Mucosa of descending colon (tissue), 3 donors: Measurements from ENCODE around the gene GRM7. TPM values are rescaled to one million over a fixed set of nuclear protein-coding genes. Genes with fewer than 3 reads are reported as not detected.

ENCODE experiments used
- ATAC-seq: fragments of 200-7000 bp; cut with Tn5 transposase; one replicate; pipeline ENCODE4 v1.9.1; 2020; ENCODE audit warnings: mild to moderate bottlenecking, moderate library complexity
- DNase-seq, 3 donors: peaks; one replicate each; pipeline ENCODE4 v3.0.0-alpha.2; 2020
- H3K36me3 ChIP-seq: fragments of 200-600 bp; one replicate; pipeline ENCODE4 v1.8.0; 2021; ENCODE audit warnings: low read depth, mild to moderate bottlenecking
- H3K4me1 ChIP-seq: fragments of 200-600 bp; one replicate; pipeline ENCODE4 v1.8.0; 2021; ENCODE audit warnings: low read depth, mild to moderate bottlenecking
- H3K4me3 ChIP-seq: fragments of 200-600 bp; one replicate; pipeline ENCODE4 v1.8.0; 2021; ENCODE audit warnings: mild to moderate bottlenecking
- H3K9me3 ChIP-seq: fragments of 200-600 bp; one replicate; pipeline ENCODE4 v1.8.0; 2021; ENCODE audit warnings: mild to moderate bottlenecking
- CTCF ChIP-seq: fragments of 200-600 bp; IDR thresholded peaks from one replicate; pipeline ENCODE4 v1.8.0; 2022; ENCODE audit warnings: antibody characterized with exemption, mild to moderate bottlenecking
- intact Hi-C, 2 donors: fragments of 100-400 bp; cut with DNase I in 1 of 2; cut with micrococcal nuclease in 1 of 2; formaldehyde crosslinking; loops; one replicate each; pipeline versions ENCODE4 v1.11.0 to v1.11.1; 2022; cut with DNase I, micrococcal nuclease
- total RNA-seq, 3 donors: library from RNA; stranded (reverse); fragmentation: NEBNext Ultra II Directional in 2 of 3; extraction: Animal tissue kit (Norgen Biotek cat#: 25700) in 2 of 3; gene quantifications; one replicate each; pipeline versions ENCODE4 v1.2.1 to v1.2.4, GENCODE V29; 2021 to 2023
- donor health status: DM: no; HTN: no; CAD: no; lungs with moderate emphysema.
- donor health status: DM: no; HTN: no; CAD: no.
- donor health status: DM: no; HTN: yes; CAD: no.

The GRM7 gene
- total RNA-seq, 3 donors from 2014 or later, result 0.09 to 0.39 (median 0.14) TPM

GRCh38 chr3:7615043-7615442 is 754.1 kb downstream of the GRM7 start:
- Histone ChIP-seq H3K9me3 (no peaks in the 10 kb centered on the region), H3K4me1 (no peaks in the 10 kb centered on the region), H3K36me3 (no peaks in the 10 kb centered on the region), H3K4me3 (no peak overlapping the region)
- no peak for DNase-seq
- no peak for ATAC-seq
- no peak for TF ChIP-seq CTCF
- intact Hi-C loops, result no loop called here

GRCh38 chr3:7618606-7619005 is 757.7 kb downstream of the GRM7 start:
- intact Hi-C loops, result no loop called here
- Histone ChIP-seq H3K36me3 (no peaks in the 10 kb centered on the region), H3K9me3 (no peaks in the 10 kb centered on the region), H3K4me1 (no peaks in the 10 kb centered on the region), H3K4me3 (no peak overlapping the region)
- DNase-seq (no peak), ATAC-seq (no peak)
- TF ChIP-seq CTCF, result no peak

- no peaks in the 10 kb centered on the region for H3K36me3 ChIP-seq
- ATAC-seq (no peak), DNase-seq (no peak)
- TF ChIP-seq CTCF, result no peak
- H3K4me1 ChIP-seq, result no peaks in the 10 kb centered on the region
- intact Hi-C loops, result no loop called here
- no peak overlapping the region for H3K4me3 ChIP-seq
- no peaks in the 10 kb centered on the region for H3K9me3 ChIP-seq
These were observed 759.5 kb downstream of the GRM7 start for GRCh38 chr3:7620401-7620800.

- H3K9me3 ChIP-seq, result no peaks in the 10 kb centered on the region
- no peaks in the 10 kb centered on the region for H3K4me1 ChIP-seq
- DNase-seq, result no peak
- intact Hi-C loops, result no loop called here
- H3K4me3 ChIP-seq, result no peak overlapping the region
- TF ChIP-seq CTCF, result no peak
- no peaks in the 10 kb centered on the region for H3K36me3 ChIP-seq
- no peak for ATAC-seq
These were observed 760.2 kb downstream of the GRM7 start for GRCh38 chr3:7621046-7621630.

GRCh38 chr3:7621651-7622050 is 760.7 kb downstream of the GRM7 start:
- TF ChIP-seq CTCF, result no peak
- no peaks in the 10 kb centered on the region for H3K36me3 ChIP-seq
- H3K4me1 ChIP-seq, result no peaks in the 10 kb centered on the region
- DNase-seq (no peak), ATAC-seq (no peak)
- no peak overlapping the region for H3K4me3 ChIP-seq
- intact Hi-C loops, result no loop called here
- no peaks in the 10 kb centered on the region for H3K9me3 ChIP-seq

GRCh38 chr3:7625021-7625420 is 764.1 kb downstream of the GRM7 start:
- no peak for ATAC-seq
- intact Hi-C loops, result no loop called here
- Histone ChIP-seq H3K9me3 (no peaks in the 10 kb centered on the region), H3K36me3 (no peaks in the 10 kb centered on the region), H3K4me1 (no peaks in the 10 kb centered on the region), H3K4me3 (no peak overlapping the region)
- DNase-seq, result no peak
- TF ChIP-seq CTCF, result no peak
